Effector CD8-positive, alpha-beta T cell (primary cell): ENCODE measurements around the gene BRD9.
"Not testable (repeated sequence)": the region's sequence is repeated elsewhere in the genome, so short reads cannot be mapped to it uniquely, and the experiment has no call there.

Source experiments
- DNase-seq: peaks from one replicate; lab custom pipeline; 2025; lab: John Stamatoyannopoulos, UW

The BRD9 gene

DNA sequence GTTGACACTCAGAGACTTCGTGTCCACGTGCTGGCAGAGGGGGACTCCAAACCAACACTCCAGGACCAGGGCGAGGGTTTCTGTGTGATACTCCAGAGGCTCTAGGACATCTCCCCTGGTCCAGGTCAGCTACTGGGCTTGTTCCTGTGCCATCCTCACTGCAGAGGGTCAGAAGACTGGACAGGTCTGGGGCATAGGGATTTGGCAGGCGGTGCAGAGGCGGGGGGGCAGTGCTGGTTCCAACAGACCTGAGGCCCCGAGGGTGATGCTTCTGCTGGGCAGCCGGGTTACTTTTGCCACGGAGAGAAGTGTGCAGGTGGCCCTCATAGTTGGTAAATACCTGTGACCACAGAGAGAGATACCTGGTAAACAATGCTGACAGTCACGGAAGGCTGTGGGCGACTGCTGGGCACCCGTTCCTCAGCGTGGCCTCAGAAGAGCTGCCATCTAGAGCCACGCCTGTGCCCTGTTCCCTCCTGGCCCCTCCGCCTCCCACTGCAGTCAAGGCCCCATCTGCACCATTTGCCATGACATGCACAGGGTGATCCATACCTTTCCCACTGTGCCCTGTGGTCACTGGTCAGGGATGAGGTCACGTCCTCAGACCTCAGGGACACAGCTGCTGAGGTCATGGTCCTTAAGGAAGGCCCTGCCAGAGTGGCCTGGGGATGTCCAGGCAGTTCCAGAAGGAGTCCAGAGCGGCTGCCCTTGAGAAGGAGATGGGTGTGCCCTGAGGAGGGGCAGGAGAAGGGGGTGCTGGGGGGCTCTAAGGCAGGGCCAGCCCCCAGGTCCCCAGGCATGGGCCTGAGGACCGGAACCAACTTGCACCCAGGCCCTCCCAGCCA is 30.1 kb upstream of the BRD9 start:
- no peak for DNase-seq

DNA sequence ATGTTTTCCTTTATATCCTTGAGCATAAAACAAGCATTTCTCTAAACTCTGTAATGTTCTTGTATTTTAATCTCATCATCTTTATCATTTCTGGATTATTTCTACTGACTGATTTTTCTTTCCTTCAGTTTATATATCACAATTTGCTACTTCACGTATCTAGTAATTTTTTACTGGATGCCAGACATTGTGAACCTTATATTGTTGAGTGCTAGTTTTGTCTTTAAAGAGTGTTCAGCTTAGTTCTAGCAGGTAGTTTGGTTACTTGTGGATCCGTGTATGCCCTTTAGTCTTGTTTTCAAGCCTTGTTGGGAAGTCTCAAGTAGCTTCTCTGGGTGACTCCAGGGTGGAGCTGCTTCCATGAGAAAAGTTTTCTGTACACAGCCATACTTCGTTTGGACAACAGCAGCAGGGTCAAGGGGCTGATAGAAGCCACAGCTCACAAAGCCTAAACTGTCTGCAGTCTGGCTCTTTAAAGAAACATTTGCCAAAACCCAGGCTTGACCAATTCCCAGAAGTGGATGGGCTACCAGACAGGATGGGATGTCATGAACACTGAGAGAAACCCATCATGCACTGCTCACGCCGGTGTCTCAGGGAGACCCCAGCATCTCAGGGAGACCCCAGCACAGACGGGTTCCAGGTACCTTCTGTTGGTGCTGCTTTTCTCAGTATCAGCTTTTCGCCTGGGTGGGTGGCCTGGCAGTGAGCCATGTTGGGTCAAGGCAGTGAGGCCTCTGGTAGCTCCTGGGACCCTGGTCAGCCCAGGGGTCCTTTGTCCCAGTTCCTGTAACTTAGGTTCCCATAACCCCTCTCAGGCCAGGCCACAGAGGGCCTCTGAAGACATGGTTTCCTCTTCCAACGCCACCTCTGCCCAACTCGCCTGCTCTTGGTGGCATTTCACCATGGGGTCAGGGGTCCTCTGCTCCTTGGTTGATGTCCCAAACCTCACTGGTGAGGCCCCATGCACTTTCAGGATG is 29.1 kb upstream of the BRD9 start:
- DNase-seq = no peak

DNA sequence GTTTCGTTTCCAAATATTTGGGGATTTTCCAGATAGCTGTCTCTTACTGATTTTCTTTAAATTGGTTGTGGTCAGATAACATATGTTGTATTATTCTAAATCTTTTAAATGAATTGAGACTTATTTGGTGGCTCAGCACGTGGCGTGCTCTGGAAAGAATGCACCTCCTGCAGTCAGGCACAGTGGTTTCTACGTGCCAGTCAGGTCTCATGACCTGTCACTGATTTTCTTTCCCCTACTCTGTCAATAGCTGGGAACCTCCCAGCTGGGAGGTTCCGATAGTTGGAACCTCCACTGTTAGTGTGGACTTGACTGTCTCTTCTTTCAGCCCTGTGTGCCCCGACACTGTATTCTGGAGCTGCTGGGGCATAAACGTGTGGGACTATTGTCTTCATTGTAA is 27.7 kb upstream of the BRD9 start:
- no peak for DNase-seq

DNA sequence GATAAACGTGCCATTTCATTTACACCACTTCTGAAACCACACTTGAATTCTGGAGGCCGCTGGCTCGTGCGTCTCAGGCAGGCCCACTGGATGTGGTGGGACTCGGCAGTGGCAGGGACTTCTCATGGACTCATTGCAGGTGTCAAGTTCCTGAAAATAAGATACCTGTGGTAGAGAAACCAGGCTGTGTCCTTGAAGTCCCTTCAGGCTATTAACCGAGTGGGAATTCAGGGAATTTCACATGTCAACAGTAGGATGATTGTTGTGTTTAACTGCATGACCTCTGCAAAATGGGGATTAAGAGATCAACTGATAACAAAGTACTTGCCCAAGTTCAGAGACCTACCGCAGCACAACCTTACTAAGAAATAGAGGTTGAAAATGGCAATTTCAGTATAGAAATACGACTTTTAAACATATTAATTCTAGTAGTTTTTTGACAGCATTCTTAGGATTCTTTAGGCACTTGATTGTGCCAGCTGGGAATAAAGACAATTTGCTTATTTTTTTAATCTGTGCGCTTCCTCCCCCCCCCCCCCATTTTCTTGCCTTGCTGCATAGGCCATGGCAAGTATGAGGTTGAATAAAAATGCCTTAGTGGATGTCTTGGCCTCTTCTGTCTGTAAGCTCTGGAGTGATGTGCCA is 26.9 kb upstream of the BRD9 start:
- no peak for DNase-seq

DNA sequence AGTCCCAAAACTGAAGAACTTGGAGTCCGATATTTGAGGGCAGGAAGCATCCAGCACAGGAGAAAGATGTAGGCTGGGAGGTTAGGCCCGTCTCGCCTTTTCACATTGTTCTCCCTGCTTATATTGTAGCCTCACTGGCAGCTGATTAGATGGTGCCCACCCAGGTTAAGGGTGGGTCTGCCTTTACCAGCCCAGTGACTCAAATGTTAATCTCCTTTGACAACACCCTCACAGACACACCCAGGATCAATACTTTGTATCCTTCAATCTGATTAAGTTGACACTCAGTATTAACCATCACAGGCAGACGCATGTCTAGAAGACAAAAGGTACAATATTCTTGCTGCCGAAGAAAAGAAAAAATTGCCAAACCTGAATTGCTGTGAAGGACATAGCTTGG is 26.1 kb upstream of the BRD9 start:
- not testable (repeated sequence) for DNase-seq

DNA sequence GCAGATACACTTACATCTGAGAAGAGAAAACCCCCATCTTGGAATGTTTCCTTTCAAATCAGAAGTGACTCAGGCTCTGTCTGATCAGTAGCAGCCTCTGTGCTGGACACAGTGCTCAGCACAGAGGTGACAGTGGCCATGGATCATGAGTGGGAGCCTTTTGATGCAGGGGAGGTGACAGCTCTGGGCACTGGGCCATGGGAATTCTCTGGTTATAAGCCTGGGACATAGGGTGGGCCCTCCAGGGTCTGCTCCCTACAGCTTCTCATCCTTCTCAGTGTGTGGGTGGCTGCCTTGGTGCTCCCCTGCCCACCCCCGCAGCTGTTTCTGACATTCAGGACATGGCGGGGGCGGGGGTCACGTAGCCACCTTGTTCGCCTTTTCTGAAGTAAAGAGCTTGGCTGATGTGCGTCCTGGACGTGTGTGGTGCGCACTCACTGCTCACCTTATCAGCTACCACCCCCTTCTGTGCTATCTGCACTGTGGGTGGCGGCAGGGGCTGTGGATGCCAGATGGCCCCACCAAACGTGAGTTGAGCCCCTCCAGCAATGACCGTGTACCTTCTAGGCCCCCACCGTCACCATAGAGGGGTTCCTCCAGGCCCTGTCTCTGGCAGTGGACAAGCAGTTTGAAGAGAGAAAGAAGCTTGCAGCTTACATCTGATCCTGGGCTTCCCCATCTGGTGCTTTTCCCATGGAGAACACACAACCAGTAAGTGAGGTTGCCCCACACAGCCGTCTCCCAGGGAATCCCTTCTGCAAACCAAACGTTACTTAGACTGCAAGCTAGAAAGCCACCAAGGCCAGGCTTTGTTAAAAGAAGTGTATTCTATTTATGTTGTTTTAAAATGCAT is 24.1 kb upstream of the BRD9 start:
- DNase-seq = no peak

DNA sequence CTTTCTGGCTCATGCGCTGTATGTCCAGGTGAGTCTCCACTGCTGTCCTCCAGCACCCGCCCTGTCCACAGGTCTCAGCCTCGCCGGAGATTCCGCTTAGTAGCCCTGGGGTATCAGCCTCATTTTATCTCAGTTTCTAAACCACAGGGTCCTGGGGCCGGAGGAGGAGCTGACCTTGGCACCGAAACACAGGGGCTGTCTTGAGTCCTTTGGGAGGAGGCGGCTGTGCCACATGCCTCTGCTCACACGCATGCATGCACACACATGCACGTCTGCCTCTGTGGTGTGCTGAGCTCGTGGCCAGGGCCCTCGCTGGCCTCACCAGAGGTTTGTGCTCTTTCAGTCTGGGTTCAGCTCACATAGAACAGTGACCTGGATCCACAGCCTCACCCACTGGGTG is 23.3 kb upstream of the BRD9 start:
- no peak for DNase-seq

DNA sequence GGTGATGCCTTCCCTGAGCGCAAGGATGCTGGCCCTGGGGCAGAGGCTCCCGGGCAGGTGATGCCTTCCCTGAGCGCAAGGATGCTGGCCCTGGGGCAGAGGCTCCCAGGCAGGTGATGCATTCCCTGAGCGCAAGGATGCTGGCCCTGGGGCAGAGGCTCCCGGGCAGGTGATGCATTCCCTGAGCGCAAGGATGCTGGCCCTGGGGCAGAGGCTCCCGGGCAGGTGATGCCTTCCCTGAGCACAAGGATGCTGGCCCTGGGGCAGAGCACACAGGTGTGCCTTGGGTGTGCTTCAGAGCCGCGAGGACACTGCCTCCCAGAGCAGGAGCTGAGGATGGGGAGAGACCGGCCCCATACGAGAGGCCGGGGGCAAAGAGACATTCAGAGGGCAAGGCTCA is 22.7 kb upstream of the BRD9 start:
- DNase-seq = not testable (repeated sequence)

DNA sequence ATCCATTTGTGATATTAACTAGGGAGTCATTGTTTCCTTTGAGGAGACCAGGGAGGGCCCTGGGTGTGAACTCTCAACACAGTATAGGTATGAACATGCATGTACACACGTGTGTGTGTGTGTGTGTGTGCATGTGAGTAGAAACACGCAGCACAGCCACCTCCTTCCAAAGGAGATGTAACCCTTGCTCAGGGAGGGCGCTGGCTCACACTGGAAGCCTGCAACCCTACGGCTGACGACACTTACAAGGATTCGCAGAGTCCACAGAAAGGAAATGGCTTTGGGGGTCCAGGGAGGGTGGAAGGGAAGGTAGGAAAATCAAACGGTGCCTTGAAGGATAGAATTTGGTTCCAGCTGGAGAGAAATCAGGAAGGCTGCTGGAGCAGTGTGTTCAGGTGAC is 22.0 kb upstream of the BRD9 start:
- DNase-seq = no peak

DNA sequence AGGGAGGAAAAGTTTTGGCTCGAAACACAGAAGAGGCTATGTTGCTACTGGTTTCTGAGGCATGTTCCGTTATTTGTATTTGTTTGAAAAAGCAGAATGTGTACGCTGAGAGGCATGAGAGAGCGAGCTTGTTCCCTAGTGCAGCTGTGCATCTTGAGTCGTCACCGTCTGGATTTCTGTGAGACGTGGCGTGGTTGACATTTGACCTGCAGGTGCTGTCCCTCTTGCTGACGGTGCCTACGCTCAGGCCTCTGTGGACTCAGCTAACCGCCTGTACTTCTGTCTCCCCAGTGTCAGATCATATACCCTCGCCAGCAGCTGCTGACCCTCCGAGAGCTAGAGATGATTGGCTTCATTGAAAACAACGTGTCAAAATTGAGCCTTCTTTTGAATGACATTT is 21.6 kb upstream of the BRD9 start:
- DNase-seq = no peak

DNA sequence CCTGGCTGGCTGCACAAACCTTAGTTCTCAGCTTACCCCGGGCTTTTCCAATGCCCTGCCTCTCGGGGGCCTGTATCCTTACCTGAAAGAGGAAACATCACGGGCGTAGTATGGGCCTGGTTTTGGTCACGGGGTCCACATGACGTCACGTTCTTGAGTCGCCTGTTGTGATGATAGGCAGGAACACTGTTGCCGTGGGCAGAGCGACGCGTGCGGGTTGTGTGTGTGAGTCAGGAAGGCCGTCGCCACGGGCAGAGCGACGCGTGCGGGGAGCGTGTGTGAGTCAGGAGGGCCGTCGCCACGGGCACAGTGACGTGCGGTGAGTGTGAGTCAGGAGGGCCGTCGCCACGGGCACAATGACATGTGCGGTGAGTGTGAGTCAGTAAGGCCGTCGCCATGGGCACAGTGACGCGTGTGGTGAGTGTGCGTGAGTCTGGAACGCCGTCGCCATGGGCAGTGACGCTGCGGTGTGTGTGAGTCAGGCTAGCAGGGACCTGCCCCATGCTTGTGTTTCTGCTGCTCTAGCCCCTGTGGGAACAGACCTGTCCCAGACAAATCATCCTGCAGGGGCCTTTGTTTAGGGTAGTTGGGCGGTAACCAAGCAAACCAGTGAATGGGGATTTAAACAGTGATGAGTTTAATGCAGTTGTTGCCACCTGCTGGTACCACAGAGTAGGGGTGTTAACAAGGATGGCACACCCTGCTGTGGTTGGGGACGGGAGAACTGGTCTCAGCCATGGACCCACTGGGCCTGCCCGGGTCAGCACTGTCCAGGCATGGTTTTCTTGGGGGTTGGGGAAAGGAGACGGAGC is 19.9 kb upstream of the BRD9 start:
- DNase-seq = peak; percentile 17

DNA sequence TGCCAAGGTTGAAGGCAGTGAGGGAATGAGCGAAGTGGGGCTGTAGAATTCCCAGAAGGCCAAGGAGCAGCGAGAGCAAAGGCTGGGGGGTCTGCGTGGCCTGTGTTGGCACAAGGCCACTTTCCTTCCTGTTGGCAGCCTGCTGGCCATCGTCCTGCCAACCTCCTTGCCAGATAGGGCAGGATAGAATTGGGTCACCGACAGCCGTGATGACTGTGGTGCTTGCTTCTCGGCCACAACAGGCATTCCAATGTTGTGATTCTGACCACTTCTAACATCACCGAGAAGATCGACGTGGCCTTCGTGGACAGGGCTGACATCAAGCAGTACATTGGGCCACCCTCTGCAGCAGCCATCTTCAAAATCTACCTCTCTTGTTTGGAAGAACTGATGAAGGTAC is 19.0 kb upstream of the BRD9 start:
- DNase-seq = no peak

DNA sequence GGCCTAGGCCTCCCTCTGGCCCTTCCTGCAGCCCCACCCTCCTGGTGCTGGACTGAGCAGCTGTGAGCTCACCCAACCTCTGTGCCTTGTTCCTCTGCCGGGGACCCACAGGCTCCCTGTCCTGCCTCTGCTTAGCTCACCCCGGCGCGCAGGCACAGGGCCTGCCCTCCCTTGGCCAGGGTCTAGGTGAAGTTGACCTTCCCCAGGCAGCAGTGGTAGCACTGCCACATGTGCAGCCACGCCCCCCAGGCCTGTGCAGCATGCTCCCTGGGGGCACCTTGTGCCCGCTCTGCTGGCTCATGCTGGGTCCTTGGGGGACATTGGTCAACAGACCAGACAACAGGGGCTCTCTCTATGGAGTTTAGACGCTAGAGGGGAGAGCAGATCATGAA is 18.2 kb upstream of the BRD9 start:
- DNase-seq = no peak

DNA sequence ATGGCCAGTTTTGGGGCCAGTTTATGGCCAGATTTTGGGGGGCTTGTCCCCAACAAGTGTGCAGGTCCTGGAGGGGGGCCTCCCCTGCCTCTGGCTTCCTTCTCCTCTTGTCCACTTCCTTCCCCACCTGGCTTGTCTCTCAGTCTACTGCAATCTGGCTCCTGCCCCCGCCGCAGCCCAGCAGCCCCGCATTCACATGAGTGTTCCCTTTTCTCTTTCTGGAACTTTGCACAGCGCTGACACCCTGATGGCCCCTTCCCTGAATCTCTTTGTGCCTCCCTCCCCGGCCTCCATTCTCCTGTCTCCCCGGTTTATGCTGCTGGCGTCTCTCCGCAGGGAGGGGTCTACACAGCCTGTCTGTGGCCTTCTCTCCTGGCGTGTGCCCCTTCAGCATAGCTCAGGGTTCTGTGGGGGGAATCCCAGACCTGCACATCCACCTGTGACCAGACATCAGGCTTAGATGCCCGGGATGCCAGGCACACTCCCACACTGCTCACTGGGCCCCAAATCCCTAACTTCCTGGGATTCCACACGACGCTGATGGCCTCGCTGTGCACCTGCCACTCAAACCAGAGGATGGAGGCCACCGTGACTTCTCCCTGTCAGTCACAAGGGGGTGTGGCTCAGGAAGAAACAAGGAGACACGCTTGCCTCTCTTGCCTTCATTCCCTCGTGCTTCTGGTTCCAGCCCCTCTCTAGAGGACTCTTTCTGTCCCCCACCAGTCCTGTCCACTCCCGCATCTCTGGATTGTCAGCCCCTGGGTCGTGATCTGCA is 17.6 kb upstream of the BRD9 start:
- no peak for DNase-seq

DNA sequence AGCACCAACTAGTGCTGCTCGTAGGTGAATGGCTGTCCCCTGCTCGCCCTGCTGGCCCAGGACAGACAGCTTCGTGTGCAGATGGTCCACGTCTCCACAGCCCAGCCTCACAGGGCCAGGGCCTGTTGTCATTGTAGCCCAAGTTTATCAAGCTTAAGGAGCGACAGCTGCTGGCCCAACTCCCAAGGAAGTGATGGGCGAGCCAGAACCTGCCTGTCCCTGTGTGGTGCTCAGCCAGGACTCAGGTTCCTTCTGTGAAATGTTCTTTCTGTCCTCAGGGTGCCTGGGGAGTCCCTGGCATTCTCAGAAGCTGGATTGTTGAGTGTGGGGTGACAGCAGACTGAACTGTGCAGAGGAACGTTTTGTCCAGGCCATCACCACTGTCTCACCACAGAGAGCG is 16.5 kb upstream of the BRD9 start:
- no peak for DNase-seq

DNA sequence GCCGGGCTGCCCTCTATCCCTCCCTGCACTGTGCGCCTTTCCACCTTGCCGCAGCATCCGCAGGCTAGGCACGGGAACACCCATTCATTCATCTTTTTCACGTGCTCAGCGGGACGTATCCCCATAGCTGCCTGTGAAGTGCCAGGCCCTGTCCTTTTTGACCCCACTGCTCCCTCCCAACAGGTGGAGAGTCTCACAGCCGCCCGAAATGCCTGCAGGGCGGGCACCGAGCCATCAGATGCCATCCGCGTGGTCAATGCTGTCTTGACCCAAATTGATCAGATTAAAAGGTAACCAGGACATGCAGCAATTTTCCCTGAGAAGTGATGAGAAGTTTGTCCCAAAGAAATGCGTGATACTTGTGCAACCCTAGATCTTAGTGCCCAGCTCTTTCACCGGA is 15.6 kb upstream of the BRD9 start:
- DNase-seq = no peak

DNA sequence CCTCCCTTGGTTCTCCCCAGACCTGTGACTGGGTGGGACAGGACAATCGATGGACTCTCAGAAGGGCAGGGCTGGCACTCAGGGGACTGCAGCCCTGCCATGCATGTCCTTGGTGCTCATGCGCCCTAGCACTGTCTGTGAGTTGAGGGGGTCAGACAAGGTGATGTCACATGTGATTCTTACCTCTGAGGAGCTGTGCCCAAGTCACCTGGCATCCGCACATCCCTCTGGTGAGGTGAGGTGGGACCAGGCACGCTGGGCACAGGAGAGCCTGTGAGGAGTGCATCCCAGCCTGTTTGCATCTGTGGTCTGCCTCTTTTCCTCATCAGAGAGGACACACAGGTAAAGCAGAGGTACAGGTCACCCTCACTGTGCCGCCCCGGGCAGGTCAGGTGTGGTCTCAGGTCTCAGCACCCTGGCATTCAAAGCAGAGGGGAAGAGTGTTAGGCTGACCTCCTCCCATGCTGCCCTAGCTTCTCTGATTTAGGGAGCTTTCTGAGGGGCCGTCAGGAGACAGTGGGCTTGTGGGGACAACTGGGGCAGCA is 14.8 kb upstream of the BRD9 start:
- DNase-seq = no peak

DNA sequence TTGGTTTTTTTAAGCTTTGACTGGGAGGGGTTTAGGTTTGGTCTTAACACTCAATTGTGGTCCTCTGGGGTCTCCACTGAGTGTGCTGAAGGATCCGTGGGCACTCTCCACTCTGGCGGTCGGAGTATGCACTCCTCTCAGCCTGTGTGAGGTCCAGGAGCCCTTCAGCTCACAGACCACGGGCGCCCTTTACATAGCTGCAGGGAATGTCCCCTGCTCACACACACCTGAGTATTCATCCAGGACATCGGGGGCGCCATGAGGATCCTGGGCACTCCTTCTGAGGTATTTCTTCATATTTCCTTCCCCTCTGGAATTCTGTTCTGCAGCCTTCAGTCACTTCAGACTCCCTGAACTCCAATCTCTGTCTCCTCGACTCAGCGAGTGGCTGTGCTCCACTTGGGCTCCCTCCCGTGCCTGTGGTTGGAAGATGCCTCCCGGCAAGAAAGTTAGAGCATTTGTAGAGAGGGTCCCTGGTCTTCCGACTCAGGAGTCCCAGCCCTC is 12.6 kb upstream of the BRD9 start:
- DNase-seq = no peak

DNA sequence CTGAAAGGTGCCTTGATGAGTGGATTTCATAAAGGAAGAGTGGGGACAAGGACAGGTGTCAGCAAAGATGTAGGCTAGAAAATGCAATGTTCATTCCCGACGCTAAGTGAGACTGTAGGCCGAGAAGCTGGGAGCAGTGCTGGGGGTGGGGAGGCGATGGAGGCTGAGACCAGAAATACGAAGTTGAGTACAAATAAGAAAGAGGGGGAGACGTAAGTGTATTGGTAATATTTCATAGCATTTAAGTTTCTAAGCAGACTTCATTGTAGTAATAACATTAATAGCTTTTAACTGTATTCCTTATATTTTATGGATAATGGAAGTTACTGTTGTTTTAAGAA is 11.1 kb upstream of the BRD9 start:
- no peak for DNase-seq
